Panc1 (cell line): ENCODE measurements around the gene ABHD14A.

Source experiments
- REST ChIP-seq, 2 experiments: IDR thresholded peaks; 2 replicates each; pipeline ENCODE4 v1.6.1; 2011 to 2012; ENCODE audit warnings: low read depth in 2 of 2, control low read depth in 1 of 2, low read length in 1 of 2, mild to moderate bottlenecking in 1 of 2, moderate library complexity in 1 of 2; ENCODE audit not compliant: insufficient read depth in 1 of 2
- TF ChIP-seq, protein P1 (sequence below): fragments of 450-650 bp; IDR thresholded peaks from 2 replicates; pipeline ENCODE4 v1.5.1; 2017; ENCODE audit warnings: mild to moderate bottlenecking

DNA sequence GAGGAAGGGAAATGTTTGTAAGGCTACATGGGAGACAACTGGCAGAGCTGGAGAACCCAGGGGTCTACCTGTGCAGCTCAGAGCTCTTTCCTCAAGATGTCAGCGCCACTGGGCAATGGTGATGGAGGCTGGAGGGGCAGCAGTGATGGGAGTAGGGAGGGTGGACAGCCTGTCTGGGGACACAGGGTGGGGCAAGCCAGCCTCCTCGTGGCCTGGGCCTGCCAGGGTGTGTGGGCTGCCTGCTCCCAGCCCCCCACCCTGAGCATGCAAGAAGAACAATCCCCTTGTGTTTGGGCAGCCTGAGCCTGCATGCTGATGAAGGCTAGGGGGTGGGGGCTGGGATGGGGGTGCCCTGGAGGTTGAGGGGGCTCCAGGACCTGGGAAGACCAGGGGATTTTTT is 8.8 kb upstream of the ABHD14A start:
- TF ChIP-seq, protein P1, sequence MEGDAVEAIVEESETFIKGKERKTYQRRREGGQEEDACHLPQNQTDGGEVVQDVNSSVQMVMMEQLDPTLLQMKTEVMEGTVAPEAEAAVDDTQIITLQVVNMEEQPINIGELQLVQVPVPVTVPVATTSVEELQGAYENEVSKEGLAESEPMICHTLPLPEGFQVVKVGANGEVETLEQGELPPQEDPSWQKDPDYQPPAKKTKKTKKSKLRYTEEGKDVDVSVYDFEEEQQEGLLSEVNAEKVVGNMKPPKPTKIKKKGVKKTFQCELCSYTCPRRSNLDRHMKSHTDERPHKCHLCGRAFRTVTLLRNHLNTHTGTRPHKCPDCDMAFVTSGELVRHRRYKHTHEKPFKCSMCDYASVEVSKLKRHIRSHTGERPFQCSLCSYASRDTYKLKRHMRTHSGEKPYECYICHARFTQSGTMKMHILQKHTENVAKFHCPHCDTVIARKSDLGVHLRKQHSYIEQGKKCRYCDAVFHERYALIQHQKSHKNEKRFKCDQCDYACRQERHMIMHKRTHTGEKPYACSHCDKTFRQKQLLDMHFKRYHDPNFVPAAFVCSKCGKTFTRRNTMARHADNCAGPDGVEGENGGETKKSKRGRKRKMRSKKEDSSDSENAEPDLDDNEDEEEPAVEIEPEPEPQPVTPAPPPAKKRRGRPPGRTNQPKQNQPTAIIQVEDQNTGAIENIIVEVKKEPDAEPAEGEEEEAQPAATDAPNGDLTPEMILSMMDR, result no peak
- TF ChIP-seq REST (IDR thresholded peaks at IDR 0.05; ENCODE audit: insufficient read depth in 1 of 2, low read depth in 2 of 2, low read length in 1 of 2), result no peak
